GM10266 (cell line): ENCODE data around the gene C1orf226.

Experiments used
- DNase-seq: peaks from one replicate; pipeline ENCODE4 v3.0.0; 2012; ENCODE audit errors: extremely low spot score
- CTCF ChIP-seq: IDR thresholded peaks from 2 replicates; pipeline ENCODE4 v1.5.1; 2012; ENCODE audit warnings: mild to moderate bottlenecking, low read depth; ENCODE audit not compliant: control insufficient read depth, insufficient read depth; ENCODE audit errors: missing control alignments

Gene C1orf226

GRCh38 chr1:162366149-162366548 lies 15.4 kb upstream of the C1orf226 start:
- no peak for TF ChIP-seq CTCF
- no peak for DNase-seq

- no peak for TF ChIP-seq CTCF
- DNase-seq = no peak
These were observed 14.9 kb upstream of the C1orf226 start for GRCh38 chr1:162366671-162367070.

- DNase-seq = no peak
- TF ChIP-seq CTCF = no peak
These were observed 14.5 kb upstream of the C1orf226 start for GRCh38 chr1:162367073-162367472.

- no peak for DNase-seq
- TF ChIP-seq CTCF = no peak
These were observed 13.8 kb upstream of the C1orf226 start for GRCh38 chr1:162367772-162368171.

- TF ChIP-seq CTCF = no peak
- DNase-seq = no peak
These were observed 13.1 kb upstream of the C1orf226 start for GRCh38 chr1:162368451-162368850.

- DNase-seq = no peak
- no peak for TF ChIP-seq CTCF
These were observed 12.0 kb upstream of the C1orf226 start for GRCh38 chr1:162369571-162369970.

GRCh38 chr1:162370161-162370560 lies 11.4 kb upstream of the C1orf226 start:
- TF ChIP-seq CTCF = no peak
- DNase-seq = no peak
